Fibroblast of pulmonary artery (primary cell): ENCODE data around the gene PCYT2.
"Not testable (repeated sequence)": the region's sequence is repeated elsewhere in the genome, so short reads cannot be mapped to it uniquely, and the experiment has no call there.

Experiments used
- DNase-seq: peaks from one replicate; pipeline ENCODE4 v3.0.0-alpha.2; 2010; ENCODE audit warnings: low read depth
- H3K4me3 ChIP-seq: replicated peaks from 2 replicates; pipeline ENCODE4 v1.5.1; 2011; ENCODE audit warnings: low read depth, mild to moderate bottlenecking, control low read depth, low read length, moderate library complexity
- TF ChIP-seq, protein P1 (sequence below): IDR thresholded peaks from 2 replicates; pipeline ENCODE4 v1.5.1; 2011; ENCODE audit warnings: mild to moderate bottlenecking, control low read depth, low read length, inconsistent platforms; ENCODE audit errors: missing control alignments

PCYT2 gene

DNA sequence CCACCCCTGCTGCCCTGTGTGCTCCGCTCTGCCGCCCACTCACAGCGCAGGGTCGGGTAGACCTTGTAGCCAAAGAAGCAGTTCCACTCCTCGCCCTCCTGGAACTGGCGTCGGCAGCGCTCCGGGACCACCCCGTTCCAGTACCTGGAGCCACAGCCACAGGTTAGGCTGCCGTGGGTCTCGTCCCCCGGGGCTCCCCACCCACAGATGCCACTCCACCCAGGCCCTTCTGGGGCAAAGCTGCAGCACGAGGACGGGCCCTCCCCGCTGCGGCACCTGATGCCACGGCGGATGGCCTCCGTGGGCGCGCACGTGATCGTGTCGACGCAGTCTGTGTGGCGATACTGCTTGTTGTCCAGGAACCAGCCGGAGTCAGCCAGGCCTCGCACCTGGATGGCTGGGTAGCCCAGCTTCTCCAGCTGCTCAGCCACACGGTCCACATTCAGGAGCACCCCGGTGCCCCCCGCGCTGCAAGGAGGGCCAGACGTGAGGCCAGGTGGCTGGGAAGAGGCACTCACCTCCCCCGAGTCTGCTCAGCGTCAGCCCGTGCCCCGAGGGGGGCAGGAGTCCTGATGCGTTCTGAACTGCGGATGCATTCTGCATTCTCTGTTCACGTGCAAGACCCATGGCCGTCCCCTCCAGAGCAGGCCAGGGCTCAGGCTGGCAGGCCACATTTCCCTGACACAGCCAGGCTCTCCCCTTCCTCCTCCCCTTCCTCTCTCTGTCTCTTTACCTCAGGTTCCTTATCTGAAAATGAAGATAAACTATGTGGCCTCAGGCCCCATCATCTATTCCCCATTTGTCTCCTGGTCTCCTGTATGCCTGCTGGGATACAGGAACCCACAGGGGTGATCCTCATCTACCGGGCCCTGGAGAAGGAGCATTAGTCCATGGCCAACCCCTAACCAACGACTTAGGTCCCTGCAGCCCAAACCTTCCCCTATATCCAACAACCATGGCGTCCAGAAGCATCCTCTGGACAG lies 45.7 kb upstream of the PCYT2 start:
- no peak overlapping the region for H3K4me3 ChIP-seq
- TF ChIP-seq, protein P1, sequence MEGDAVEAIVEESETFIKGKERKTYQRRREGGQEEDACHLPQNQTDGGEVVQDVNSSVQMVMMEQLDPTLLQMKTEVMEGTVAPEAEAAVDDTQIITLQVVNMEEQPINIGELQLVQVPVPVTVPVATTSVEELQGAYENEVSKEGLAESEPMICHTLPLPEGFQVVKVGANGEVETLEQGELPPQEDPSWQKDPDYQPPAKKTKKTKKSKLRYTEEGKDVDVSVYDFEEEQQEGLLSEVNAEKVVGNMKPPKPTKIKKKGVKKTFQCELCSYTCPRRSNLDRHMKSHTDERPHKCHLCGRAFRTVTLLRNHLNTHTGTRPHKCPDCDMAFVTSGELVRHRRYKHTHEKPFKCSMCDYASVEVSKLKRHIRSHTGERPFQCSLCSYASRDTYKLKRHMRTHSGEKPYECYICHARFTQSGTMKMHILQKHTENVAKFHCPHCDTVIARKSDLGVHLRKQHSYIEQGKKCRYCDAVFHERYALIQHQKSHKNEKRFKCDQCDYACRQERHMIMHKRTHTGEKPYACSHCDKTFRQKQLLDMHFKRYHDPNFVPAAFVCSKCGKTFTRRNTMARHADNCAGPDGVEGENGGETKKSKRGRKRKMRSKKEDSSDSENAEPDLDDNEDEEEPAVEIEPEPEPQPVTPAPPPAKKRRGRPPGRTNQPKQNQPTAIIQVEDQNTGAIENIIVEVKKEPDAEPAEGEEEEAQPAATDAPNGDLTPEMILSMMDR: no peak
- DNase-seq: no peak

DNA sequence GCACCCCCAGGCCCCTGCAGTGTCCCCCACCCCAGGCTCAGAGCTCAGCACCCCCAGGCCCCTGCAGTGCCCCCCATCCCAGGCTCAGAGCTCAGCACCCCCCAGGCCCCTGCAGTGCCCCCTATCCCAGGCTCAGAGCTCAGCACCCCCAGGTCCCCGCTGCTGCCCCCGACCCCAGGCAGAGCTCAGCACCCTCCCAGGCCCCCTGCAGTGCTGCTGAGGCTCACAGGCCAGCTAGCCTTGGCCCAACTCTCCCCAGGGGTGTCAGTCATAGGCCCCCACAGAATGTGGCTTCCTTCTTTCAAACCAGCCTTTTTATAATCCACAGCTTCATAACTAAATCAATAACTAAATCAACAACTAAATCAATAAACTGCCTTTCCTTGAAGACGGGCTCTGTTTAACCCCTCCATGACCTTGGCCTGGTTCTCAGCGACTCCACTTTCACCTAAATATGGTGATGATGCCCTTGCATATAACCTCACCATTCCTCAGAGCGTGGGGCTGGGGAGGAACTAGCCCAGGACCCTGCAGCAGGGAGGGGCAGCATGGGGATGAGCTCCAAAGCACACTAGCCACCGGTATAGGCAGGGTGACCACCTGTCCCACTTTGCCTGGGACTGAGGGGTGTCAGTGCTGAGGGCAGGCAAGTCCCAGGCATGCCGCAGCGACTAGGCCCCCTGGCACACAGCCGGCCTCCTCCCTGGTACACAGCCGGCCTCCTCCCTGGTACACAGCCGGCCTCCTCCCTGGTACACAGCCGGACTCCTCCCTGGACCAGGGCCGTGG lies 44.8 kb upstream of the PCYT2 start:
- no peak for DNase-seq
- H3K4me3 ChIP-seq: no peak overlapping the region
- TF ChIP-seq, protein P1: no peak

DNA sequence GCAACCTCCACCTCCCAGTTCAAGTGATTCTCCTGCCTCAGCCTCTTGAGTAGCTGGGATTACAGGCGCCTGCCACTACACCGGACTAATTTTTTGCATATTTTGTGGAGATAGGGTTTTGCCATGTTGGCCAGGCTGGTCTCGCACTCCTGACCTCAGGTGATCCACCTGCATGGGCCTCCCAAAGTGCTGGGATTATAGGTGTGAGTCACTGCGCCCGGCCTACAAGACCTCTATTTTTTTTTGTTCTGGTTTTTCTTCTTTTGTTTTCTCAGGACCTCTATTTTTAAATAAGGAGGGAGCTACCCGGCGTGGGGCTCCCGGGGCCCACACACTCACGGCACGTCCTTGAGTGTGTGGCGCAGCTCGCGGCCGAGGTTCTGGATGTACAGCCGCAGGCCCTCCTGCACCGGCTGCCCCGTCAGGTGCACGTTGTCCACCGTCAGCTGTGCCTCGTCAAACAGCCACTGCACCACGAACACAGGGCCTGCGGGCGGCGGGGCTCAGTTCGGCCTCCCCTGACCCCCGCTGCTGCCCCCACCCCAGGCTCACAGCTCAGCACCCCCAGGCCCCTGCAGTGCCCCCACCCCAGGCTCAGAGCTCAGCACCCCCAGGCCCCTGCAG lies 44.0 kb upstream of the PCYT2 start:
- TF ChIP-seq, protein P1: no peak
- H3K4me3 ChIP-seq: no peak overlapping the region
- DNase-seq: no peak

GRCh38 chr17:81954131-81955057 lies 43.2 kb upstream of the PCYT2 start:
- TF ChIP-seq, protein P1: no peak
- no peak for DNase-seq
- H3K4me3 ChIP-seq: no peak overlapping the region

- not testable (repeated sequence) for H3K4me3 ChIP-seq, DNase-seq
Observed at GRCh38 chr17:81953443-81953842, 42.2 kb upstream of the PCYT2 start.

GRCh38 chr17:81952792-81953228 lies 41.6 kb upstream of the PCYT2 start:
- DNase-seq: no peak
- no peak overlapping the region for H3K4me3 ChIP-seq
- TF ChIP-seq, protein P1: no peak
